Stimulated activated CD8-positive, alpha-beta memory T cell treated with anti-CD3 and anti-CD28 coated beads, Interleukin-15, amount 100 ng/mL, for 1 hour (primary cell): Measurements from ENCODE around the gene NOSIP.

Experiments used
- DNase-seq: peaks from one replicate; pipeline ENCODE4 v3.0.0-alpha.2; 2020; ENCODE audit warnings: low read depth

NOSIP gene

DNA sequence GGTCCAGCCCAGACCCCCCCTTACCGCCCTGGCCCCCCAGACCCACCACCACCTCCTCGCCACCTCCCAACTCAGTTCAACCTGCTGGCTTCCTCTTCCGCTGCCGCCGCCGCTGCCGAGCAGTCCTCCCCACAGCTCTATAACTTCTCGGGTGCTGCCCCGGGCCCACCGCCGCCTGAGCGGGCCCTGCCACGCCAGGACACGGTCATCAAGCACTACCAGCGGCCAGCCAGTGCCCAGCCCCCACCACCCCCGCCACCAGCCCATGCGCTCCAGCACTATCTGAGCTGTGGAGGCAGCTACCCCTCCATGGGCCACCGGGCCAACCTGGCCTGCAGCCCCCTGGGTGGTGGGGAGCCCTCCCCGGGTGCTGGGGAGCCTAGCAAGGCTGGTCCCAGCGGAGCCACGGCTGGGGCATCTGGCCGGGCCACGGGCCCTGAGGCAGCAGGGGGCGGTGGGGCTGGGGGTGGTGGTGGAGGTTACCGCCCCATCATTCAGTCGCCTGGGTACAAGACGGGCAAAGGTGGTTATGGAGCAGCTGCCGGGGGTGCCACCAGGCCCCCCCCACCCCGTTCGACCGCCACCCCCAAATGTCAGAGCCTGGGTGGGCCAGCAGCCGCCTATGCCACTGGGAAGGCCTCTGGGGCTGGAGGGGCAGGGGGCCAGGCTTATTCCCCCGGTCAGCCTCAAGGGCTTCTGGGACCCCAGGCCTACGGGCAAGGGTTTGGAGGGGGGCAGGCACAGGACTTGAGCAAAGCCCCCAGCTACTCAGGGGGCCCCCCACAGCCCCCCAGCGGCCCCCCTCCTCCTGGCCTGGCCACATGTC lies 14.8 kb upstream of the NOSIP start:
- DNase-seq, result no peak

DNA sequence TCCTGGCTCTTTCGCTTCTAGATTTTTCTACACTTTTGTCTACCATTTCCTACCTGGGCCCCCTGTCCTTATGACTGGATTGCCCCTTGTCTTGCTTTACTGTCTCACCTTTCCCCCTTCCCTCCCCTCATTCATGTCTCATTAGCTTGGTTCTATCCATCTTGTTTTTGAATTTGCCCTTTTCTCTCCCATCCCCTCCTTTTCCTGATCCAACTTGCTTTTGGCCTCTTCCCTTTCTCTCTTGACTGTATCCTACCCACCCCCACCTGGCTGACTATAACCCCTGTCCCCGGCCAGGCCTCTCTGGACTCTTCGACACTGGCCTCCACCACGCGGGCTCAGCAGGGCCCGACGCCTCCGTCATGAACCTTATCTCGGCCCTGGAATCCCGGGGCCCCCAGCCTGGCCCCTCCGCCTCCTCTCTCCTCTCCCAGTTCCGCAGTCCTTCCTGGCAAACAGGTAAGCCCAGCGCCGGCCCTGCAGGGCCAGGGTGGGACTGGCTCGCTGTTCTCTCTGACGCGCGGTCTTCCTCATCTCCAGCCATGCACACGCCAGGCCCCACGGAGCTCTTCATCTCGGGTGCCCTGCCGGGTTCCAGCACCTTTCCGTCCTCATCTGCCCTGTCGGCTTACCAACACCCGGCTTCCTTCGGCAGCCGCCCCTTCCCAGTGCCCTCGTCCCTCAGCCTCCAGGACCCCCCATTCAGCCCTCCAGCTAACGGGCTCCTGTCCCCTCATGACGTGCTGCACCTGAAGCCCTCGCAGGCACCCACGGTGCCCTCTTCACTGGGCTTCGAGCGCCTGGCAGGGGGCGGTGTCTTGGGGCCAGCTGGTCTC lies 14.0 kb upstream of the NOSIP start:
- no peak for DNase-seq

DNA sequence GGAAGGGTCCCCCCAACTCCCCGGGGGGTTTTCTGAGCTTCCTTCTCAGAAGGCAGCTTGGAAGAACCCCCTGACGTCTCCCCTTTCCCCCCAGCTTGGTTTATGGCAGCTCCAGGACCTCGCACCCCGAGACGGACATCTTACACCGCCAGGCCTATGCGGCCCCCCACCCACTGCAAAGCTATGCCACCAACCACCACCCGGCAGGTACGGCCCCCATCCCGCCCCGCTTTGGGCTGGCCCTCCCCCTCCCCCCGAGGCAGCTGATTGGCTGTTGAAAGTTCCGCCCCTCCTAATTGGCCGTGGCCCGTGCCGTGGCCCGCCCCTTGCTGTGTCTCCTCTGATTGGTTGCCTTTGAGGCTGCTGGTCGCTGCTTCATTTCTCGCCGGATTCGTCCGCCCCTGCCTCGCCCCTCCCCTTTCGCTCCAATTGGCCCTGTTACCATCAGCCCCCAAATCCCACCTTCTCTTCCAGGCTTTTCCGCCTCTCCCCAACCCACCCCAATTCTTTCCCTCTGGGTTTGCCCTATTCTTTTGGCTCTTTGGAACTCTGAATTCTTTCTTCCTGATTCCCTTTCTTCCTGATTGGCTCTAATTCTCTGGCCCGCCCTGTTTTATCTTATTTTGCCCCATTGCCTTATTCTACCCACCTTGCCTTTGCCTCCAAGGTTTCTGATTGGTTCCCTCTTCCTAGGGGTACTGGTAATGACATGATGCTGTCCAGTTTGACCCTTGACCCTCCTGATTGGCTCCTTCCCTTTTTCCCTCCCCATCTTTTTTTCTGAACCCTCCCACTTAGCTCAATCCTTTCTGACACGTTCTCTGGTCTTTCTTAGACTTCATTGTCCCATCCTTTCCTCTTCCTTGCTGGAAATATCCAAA lies 13.1 kb upstream of the NOSIP start:
- DNase-seq, result peak; percentile 83

DNA sequence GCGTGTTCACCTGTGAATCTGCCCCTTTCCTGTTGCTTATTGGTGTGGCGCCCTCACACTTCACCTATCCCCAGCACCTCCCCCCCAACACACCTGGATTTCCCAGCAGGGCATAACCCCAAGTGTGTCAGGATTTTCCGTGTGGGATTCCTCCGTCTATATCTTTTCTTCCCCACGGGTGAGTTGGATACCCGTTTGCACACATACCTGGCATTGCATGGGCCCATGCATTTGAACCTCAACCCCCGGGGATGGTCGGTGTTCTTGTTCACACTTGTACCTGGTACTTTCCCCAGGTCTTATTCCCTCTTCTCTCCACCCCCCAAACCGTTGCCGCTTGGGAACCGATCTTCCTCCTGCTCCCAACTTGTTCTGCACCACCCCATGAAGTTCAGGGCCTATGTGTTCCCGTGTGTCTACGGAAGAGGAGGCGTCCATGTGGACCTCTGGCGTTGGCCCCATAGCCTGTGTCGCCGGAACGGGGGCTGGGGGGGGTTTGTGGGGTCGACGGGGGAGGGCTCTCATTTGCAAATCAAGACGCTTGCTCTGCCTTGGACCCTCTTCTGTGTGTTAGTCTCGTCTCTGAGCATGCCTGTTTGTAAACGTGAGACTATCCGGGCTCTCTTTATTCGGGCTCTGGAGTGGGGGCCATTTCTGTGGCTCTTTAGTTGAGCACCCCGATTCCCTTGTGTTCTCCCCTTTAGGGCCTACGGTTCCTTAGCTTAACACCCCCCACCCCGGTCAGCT lies 12.3 kb upstream of the NOSIP start:
- no peak for DNase-seq

DNA sequence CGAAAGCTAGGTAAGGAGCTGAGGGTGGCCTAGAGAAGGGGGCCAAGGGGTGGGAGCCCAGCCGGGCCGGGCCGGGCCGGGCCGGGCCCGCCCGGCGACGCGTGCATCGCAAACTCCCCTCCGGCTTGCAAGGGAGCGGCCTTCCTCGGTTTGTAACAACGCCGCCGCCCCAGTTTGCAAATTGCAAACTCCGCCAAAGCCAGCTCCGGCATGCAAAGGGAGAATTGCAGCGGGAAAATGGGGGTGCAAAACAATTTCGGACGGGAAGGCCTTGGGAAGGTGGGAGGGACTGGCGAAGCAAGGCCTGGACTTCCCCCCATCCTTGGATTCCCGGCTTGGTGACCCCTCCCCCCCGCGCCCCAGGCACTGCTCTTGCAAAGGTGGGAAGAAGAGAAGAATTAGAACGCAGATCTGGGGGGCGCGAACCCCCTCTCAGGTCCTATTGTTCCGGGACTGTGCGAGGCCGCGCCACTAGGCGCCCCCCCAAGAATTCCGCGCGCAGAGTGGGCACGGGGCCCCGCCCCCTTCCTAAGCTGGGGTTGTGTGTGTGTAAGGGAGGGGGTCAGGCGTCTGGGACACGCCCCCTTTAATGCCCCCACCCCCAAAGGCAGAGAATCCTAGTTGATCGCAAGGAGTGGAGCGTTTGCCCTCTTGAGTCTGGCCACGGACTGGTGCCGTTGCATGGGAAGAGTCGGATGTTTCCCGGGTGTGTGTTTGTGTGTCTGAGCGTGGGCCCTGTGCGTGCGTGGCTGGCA lies 11.6 kb upstream of the NOSIP start:
- DNase-seq, result no peak

DNA sequence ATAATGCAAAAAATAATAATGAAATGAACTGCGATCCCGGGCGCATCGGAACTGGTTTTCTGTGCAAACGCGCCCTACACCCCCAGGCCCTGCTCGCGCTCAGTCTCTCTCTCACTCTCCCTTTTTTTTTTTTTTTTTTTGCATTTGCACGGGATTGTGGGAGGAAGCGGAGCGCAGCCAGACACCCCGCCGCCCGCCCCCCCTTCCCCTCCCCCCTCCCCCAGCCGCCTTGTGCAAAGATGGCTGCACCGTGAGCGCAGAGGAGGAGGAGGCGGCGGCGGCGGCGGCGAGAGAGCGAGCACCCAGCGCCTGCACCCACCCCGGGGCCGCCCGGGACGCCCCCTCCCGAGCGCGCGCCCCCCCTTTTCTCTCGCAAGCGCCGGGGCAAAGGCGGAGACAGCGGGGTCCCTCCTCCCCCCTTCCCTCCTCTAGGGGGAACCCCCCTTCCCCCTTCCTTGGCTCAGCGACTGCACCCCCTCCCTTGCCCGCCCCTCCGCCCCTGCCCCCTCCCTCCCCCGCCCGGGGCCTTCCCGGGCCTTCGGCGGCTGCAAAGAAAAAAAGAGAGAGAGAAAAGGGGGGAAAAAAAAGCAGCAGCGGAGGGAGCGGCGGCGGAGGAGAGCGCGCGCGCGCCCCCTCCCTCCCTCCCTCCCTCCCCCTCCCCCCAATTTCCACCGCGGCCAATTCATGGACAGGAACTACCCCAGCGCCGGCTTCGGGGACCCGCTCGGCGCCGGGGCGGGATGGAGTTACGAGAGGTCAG lies 10.8 kb upstream of the NOSIP start, which contains the start of gene PRR12:
PRR12 (plus strand) TSS at position 212 of the 760 bp plus-strand sequence; CDS start at position 685, 473 bp downstream.
- DNase-seq, result no peak

DNA sequence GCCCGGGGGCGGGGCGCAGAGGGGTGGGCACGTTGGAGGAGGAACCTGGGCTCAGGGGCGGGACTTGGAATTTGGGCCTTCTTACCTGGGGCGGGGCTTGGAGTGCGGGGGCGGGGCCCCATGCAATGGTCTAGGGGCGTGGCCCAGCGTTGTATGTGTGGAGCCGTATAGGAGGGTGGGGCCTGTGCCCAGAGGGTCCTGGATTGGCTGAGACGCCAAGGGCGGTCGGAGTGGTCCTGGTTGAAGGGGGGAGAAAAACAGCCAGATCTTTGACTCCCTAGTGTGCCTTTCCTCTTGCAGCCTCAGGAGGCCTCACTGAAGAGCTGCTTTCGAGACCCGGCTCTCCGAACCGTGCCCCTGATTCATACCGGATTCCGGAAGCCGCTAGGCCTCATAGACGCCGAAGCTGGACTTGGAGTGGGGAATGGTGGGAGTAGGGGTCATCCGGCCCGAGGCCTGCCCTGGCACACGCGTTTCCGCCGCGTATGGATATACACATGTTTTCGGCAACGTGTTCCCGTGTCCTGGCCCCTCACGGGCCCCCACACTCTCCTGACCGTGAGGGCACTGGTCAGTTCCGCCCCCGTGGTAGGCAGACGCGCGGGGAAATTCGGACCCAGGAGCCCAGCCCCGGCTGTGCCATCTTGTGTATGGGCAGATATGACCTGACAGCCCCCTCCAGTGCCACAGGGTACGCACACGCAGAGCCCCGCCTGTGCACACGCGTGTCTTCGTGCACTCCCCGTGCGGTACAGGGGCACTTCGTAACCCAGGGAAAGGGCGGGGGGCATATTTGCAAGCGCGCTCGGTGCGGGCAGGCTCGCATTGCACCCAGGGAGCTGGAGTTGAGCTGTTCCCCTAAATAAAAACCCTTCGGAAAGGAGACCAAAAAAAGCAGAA lies 10.0 kb upstream of the NOSIP start:
- DNase-seq, result peak; percentile 91

DNA sequence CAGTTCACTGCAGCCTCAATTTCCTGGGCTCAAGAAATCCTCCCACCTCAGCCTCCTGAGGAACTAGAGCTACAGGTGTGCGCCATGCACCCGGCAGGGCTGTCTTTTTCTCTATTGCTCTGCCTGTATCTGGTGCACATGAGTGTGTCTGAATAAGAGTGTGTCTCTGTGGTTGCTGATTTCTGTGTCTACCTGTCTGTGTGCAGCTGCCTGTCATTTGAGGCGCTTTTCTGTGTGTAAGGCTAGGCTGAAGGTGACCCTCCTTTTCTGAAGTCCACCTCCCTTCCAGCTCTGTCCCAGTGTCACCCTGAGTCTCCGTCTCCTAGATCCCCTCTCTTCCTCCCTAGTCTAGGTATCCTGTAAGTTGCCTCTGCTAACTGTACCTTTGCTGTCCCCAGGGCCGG lies 9.1 kb upstream of the NOSIP start:
- no peak for DNase-seq

DNA sequence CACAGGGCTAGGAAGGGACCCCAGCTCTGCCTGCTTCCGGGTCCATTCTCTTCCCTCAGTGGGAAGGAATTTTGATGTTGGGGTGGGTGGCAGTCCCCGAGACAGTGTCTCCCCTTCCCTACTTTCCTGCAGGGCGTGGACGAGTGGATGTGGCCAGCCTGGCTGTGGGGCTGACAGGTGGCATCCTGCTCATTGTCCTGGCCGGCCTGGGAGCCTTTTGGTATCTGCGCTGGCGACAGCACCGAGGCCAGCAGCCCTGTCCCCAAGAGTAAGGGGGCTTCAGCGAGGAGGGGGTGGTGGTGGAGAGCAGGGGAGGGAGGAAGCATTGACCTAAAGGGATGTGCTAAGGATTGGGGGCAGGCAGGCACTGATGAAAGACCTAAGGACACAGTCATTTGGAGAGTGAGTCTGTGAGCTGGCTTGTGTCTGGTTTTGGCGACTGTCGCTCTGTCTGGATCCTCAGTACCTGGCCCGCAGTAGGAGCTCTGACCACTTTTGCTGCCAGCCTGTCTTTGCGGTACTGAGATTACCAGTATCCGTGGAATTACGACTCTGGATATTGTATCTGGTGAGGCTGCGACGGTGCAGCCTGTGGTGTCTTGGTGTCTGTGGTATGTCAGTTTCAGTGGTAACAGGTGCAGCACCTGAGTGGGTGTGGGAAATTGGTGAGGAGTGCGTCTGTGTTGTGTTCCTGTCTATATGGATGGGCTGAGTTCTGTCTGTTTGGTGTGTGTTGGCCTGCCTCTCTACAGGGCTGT lies 8.2 kb upstream of the NOSIP start:
- no peak for DNase-seq

DNA sequence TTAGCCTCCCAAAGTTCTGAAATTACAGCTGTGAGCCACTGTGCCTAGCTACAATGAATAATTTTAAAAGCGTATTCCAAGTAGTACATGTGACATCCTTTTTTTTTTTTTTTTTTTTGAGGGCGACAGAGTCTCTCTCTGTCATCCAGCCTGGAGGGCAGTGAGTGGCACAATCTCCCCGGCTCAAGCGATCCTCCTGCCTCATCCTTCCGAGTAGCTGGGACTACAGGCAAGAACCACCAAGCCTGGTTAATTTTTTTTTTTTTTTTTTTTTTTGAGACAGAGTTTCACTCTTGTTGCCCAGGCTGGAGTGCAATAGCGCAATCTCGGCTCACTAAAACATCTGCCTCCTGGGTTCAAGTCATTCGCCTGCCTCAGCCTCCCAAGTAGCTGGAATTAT lies 6.9 kb upstream of the NOSIP start:
- no peak for DNase-seq

DNA sequence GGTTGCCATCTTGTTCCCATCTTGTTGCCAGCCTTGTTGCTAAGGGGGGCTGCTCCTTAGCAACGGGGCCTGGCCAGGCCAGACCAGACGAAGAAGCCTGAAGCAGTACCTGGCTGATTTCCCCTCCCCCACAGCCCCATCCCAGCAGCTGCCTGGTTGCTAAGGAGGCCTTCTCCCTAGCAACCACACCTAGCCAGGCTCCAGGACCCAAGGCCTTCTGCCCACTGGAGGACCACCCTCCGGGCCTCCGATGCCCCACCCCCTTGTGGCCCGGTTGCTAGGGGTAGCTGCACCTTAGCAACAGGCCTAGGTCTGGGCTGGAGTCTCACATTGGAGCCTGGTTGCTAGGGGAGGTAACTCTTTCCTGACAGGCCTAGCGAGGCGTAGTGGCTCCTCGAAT lies 4.7 kb upstream of the NOSIP start:
- DNase-seq, result no peak

DNA sequence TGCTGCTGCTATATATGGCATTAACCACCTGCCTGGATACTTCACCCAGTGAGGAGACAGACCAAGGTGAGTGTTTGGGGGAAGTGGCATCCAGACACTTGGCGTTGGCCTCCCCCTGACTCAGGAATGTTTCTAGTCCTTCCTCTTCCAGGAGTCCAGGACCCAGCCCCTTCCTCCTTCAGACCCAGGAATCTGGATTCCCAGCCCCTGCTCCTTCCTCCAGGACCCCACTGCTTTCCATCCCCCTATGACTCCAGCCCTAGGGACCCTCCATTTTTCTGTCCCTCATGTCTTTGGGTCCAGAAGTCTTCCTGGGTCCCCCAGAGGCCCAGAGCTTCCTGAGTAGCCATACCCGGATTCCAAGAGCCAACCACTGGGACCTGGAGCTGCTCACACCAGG lies 2.9 kb upstream of the NOSIP start:
- no peak for DNase-seq

DNA sequence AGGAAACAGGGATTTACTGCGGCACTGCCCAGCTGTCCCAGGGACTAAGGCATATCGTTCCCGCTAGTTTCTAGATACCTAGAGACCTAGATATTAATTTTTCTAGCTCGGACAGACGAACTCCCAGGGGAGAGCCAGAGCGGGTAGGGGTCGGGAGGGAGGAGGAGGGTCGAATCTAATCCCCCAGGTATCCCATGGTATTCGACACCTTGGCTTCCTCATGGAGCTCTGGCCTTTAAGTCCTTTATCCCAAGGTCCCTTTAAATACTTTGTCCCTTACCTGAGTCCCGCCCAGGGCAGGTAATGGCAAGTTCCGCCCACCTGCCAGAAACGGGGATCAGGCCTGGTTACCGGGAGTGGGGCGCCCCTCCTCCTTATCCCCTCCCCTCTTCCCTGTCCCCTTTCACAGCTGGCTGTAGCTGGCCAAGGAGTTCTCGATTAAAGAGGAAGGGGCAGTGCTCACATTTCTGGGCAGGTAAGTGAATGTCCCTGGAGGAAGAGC lies 702 bp upstream of the NOSIP start, which contains the start of gene PRRG2:
PRRG2 (plus strand) TSS at position 310 of the 502 bp plus-strand sequence. CDS start 1,904 bp downstream, outside the sequence.
- no peak for DNase-seq

DNA sequence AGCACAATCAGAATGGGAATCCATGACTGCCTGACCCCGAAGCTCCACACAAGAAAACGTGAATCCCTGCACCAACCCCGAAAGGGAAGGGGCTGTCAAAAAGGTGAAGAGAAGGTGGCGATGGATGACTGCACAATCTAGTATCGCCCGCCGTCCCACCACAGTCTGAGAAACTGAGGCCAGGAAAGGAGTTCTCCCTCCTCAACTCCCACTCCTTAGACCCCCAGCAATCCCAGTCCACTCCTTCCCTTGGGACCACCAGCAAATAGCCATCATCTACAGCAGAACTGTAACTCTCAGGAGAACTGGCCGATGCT lies 451 bp downstream of the NOSIP start:
- no peak for DNase-seq

DNA sequence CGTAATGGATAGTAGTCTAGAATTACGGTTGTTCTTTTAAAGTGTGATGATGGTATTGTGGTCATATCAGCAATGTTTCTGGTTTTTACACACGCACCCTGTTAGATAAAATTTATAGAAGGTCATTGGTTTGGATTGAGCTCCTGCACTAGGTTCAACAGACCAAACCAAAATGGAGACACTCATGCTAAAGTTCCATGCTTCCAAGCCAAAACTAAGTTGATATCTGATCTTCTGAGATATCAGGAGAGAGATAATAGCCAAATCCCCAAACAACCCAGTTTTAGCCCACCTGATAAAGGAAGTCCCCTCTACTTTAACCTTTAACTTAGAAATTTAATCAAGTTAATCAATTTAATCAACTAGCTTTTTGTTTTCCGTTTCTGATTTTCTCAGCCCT lies 1.2 kb downstream of the NOSIP start:
- DNase-seq, result no peak

DNA sequence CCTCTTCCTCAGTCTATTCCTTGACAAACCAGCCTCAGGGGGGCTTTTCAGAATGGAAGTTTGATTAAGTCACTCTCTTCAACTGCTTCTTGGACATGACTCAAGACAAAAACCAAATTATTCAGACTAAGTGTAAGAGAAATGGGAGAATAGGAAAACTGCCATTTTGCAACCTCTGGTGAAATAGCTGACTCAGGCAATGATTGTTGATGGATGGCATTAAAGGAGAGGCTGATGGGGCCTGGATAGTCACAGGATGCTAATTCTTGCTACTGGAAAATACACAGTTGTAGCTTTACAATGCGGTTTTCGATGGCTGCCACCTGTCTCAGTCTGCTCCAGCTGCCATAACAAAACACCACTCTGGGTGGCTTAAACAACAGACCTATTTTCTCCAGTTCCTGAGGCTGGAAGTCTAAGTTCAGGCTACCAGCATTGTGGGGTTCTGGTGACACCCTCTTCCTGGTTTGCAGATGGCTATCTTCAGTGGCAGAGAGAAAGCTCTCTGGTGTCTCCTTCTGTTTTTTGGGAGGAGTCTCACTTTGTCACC lies 6.1 kb downstream of the NOSIP start:
- DNase-seq, result no peak

DNA sequence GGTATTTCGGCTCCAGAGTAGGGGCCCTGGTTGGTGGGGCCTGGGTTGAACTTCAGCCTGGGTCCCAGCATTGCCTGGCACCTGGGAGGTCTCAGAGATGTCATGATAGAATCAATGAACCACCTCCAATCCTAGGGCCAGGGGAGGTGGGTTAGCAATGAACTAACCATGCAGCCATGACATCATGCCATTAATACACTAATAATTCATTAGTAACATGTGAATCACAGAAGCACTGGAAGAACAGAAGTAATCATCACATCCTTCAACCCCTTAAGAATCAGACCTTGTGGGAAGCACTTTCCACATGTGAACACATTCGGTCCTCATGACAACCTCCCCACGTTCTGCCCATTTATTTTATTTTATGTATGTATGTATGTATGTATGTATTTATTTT lies 6.9 kb downstream of the NOSIP start:
- no peak for DNase-seq

DNA sequence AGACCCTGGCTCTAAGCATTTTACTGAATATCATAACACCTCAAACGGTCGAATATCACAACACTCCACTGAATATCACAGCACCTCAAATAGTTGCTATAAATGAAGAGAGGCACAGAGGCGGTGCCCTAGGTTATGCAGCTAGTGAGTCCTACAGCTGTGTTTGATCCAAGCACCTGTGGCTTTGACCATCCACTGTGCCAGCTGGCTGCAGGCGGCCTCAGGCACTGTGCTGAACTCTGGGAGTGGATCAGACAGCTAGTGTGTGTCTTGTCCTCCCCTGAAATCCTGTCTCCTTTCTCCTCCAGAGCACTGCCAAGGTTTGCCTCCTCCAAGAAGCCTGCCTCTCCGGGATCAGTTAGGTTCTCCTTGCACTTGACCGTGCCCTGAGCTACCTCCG lies 7.3 kb downstream of the NOSIP start:
- DNase-seq, result no peak
